LNCAP (cell line): ENCODE data around the gene HYLS1.

Source experiments
- CTCF ChIP-seq: fragments of 450-650 bp; IDR thresholded peaks from 2 replicates; pipeline ENCODE4 v1.5.1; 2017; ENCODE audit warnings: mild to moderate bottlenecking

The HYLS1 gene

GRCh38 chr11:125916683-125917347 lies 29.3 kb downstream of the HYLS1 start:
- TF ChIP-seq CTCF: no peak

- TF ChIP-seq CTCF: no peak
Measured at GRCh38 chr11:125918140-125918840, 30.8 kb downstream of the HYLS1 start.

GRCh38 chr11:125921042-125921441 lies 33.6 kb downstream of the HYLS1 start:
- no peak for TF ChIP-seq CTCF

GRCh38 chr11:125922156-125922555 lies 34.7 kb downstream of the HYLS1 start:
- no peak for TF ChIP-seq CTCF

GRCh38 chr11:125923012-125923579 lies 35.6 kb downstream of the HYLS1 start:
- peak; percentile 83 for TF ChIP-seq CTCF

- no peak for TF ChIP-seq CTCF
Measured at GRCh38 chr11:125923633-125924032, 36.2 kb downstream of the HYLS1 start.

GRCh38 chr11:125924384-125925007 lies 37.0 kb downstream of the HYLS1 start:
- no peak for TF ChIP-seq CTCF
